Measurements from ENCODE around the gene ZSWIM9. TPM values are rescaled to one million over a fixed set of nuclear protein-coding genes. Genes with fewer than 3 reads are reported as not detected.

The ZSWIM9 gene
- total and polyA plus RNA-seq, 7 experiments from 2014 or later = 0.82 to 11.6 (median 5.3) TPM

DNA sequence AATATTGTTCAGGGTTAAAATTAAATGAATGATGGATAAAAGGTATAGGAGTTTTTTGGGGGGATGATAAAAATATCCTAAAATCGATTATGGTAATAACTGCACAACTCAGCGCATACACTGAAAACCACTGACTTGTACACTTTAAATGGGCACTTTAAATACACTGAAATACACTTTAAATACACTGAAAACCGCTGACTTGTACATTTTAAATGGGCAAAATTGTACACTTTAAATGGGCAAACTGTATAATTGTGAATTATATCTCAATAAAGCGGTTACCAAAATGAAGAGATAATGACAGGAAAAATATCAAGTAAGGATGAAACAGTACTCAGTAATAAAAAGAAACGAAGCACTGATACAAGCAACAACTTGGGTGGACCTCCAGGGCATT is 1.8 kb upstream of the ZSWIM9 start:
- Histone ChIP-seq H3K4me1 (ENCODE audit: control insufficient read depth in 2 of 2, insufficient read depth in 2 of 2, low read length in 2 of 2) (peaks cover 14 to 16% of the 10 kb centered on the region in 2 donors), H3K4me3 (ENCODE audit: low read length) (no peak overlapping the region), H3K9me3 (ENCODE audit: control insufficient read depth in 2 of 3, low read length in 3 of 3) (no peaks in the 10 kb centered on the region), H3K36me3 (ENCODE audit: control insufficient read depth in 2 of 3, insufficient read depth in 3 of 3, low read length in 3 of 3) (peaks cover 0 to 23% (median 7%) of the 10 kb centered on the region in 3 experiments), H3K27me3 (ENCODE audit: control insufficient read depth in 2 of 2, insufficient read depth in 2 of 2, low read length in 2 of 2) (no peaks in the 10 kb centered on the region), H3K27ac (ENCODE audit: low read depth, low read length) (peak overlapping the region; percentile 94)
- intact Hi-C loops (cut with micrococcal nuclease) = loop anchor here in 1 of 2 donors (5.0 to 10.0 kb wide), 2 partner anchors 164 to 894 kb away; partner anchors contain the start of gene INAFM1
- H3K27me3 Mint-ChIP-seq = no peaks in the 10 kb centered on the region
- CTCF ChIA-PET = no interaction called here
- H3K4me3 Mint-ChIP-seq = peak overlapping the region in 9 of 10 donors; percentile 86 to 100 (median 97)
- peaks cover 20 to 38% (median 28%) of the 10 kb centered on the region in 7 donors for H3K4me1 Mint-ChIP-seq
- H3K36me3 Mint-ChIP-seq = peaks cover 0 to 26% (median 8%) of the 10 kb centered on the region in 5 donors
- ATAC-seq (no peak), DNase-seq (no peak)
- H3K27ac Mint-ChIP-seq = peak overlapping the region; percentile 92 to 100 (median 97)
- H3K9me3 Mint-ChIP-seq = peaks cover 0 to 1% (median 0%) of the 10 kb centered on the region in 11 donors
- POLR2A ChIA-PET = interaction anchor here (0.5 to 1.4 kb wide), 4 partner anchors 35 to 164 kb away, joined by 3 to 6 read pairs (median 4); no protein-coding TSS in a partner anchor

DNA sequence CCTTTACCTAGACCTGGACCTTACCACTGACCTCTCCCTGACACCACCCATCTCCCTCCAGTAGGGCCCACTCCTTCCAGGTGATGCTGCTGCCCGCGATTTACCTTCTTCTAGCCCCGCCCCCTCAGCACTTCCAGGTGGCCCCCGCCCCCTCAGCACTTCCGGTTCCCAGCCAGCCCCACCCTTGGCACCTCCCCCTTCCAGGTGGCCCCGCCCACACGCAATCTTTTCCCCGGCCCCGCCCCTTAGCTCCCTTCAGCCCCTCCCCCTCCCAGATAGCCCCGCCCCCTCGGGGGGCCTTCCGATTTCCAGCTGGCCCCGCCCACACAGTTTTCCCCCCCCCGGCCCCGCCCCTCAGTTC is 922 bp upstream of the ZSWIM9 start:
- Histone ChIP-seq H3K4me1 (ENCODE audit: control insufficient read depth in 2 of 2, insufficient read depth in 2 of 2, low read length in 2 of 2) (peaks cover 14 to 16% of the 10 kb centered on the region in 2 donors), H3K36me3 (ENCODE audit: control insufficient read depth in 2 of 3, insufficient read depth in 3 of 3, low read length in 3 of 3) (peaks cover 0 to 26% (median 0%) of the 10 kb centered on the region in 3 experiments), H3K4me3 (ENCODE audit: low read length) (peak overlapping the region; percentile 98), H3K9me3 (ENCODE audit: control insufficient read depth in 2 of 3, low read length in 3 of 3) (no peaks in the 10 kb centered on the region), H3K27me3 (ENCODE audit: control insufficient read depth in 2 of 2, insufficient read depth in 2 of 2, low read length in 2 of 2) (no peaks in the 10 kb centered on the region), H3K27ac (ENCODE audit: low read depth, low read length) (peak overlapping the region; percentile 94)
- CTCF ChIA-PET = interaction anchor here (0.6 kb wide), 1 partner anchor 50 kb away, joined by 3 read pairs; no protein-coding TSS in a partner anchor
- intact Hi-C loops (cut with micrococcal nuclease) = loop anchor here in 1 of 2 donors (5.0 to 10.0 kb wide), 2 partner anchors 163 to 895 kb away; partner anchors contain the start of gene INAFM1
- H3K4me3 Mint-ChIP-seq = peak overlapping the region; percentile 90 to 100 (median 97)
- POLR2A ChIA-PET = interaction anchor here (1.0 to 1.4 kb wide), 3 partner anchors 34 to 164 kb away, joined by 3 to 6 read pairs (median 4); no protein-coding TSS in a partner anchor
- H3K27ac Mint-ChIP-seq = peak overlapping the region; percentile 92 to 100 (median 97)
- peaks cover 20 to 43% (median 28%) of the 10 kb centered on the region in 7 donors for H3K4me1 Mint-ChIP-seq
- H3K9me3 Mint-ChIP-seq = peaks cover 0 to 1% (median 0%) of the 10 kb centered on the region in 11 donors
- DNase-seq (peak; percentile 77 to 95 (median 90)), ATAC-seq (peak; percentile 85)
- H3K36me3 Mint-ChIP-seq = peaks cover 0 to 25% (median 11%) of the 10 kb centered on the region in 5 donors
- no peaks in the 10 kb centered on the region for H3K27me3 Mint-ChIP-seq

GRCh38 chr19:48170817-48171347 is 402 bp downstream of the ZSWIM9 start:
- peaks cover 0 to 28% (median 0%) of the 10 kb centered on the region in 3 experiments for H3K36me3 ChIP-seq (ENCODE audit: control insufficient read depth in 2 of 3, insufficient read depth in 3 of 3, low read length in 3 of 3)
- DNase-seq = peak in 1 of 9 donors; percentile 0
- no peak for ATAC-seq
- Mint-ChIP-seq H3K4me3 (peak overlapping the region; percentile 90 to 100 (median 97)), H3K9me3 (peaks cover 0 to 1% (median 0%) of the 10 kb centered on the region in 11 donors), H3K36me3 (peaks cover 0 to 29% (median 11%) of the 10 kb centered on the region in 5 donors), H3K27ac (peak overlapping the region; percentile 66 to 100 (median 96)), H3K27me3 (no peaks in the 10 kb centered on the region), H3K4me1 (peaks cover 22 to 48% (median 32%) of the 10 kb centered on the region in 7 donors)
- H3K27me3 ChIP-seq (ENCODE audit: control insufficient read depth in 2 of 2, insufficient read depth in 2 of 2, low read length in 2 of 2) = no peaks in the 10 kb centered on the region
- ChIA-PET CTCF (interaction anchor here (1.0 kb wide), 1 partner anchor 24 kb away, joined by 3 read pairs; no protein-coding TSS in a partner anchor), POLR2A (interaction anchor here (0.6 to 1.5 kb wide), 6 partner anchors 79 to 193 kb away, joined by 3 to 7 read pairs (median 4); partner anchors contain the start of genes CARD8, SYNGR4 and TMEM143)
- peak overlapping the region; percentile 98 for H3K4me3 ChIP-seq (ENCODE audit: low read length)
- peaks cover 14 to 16% of the 10 kb centered on the region in 2 donors for H3K4me1 ChIP-seq (ENCODE audit: control insufficient read depth in 2 of 2, insufficient read depth in 2 of 2, low read length in 2 of 2)
- intact Hi-C loops (cut with micrococcal nuclease) = loop anchor here (1.0 to 2.0 kb wide), 10 partner anchors 32 to 1470 kb away; partner anchors contain the start of genes CARD8 (in 2 of the 2), SYNGR4 (in 2 of the 2), CYTH2 (in 1 of the 2) and DBP (in 1 of the 2)
- no peaks in the 10 kb centered on the region for H3K9me3 ChIP-seq (ENCODE audit: control insufficient read depth in 2 of 3, low read length in 3 of 3)
- H3K27ac ChIP-seq (ENCODE audit: low read depth, low read length) = peak overlapping the region; percentile 94

GRCh38 chr19:48171710-48172109 is 1.2 kb downstream of the ZSWIM9 start:
- Histone ChIP-seq H3K36me3 (ENCODE audit: control insufficient read depth in 2 of 3, insufficient read depth in 3 of 3, low read length in 3 of 3) (peaks cover 0 to 28% (median 0%) of the 10 kb centered on the region in 3 experiments), H3K27ac (ENCODE audit: low read depth, low read length) (no peak overlapping the region), H3K4me3 (ENCODE audit: low read length) (no peak overlapping the region), H3K4me1 (ENCODE audit: control insufficient read depth in 2 of 2, insufficient read depth in 2 of 2, low read length in 2 of 2) (peaks cover 14 to 16% of the 10 kb centered on the region in 2 donors), H3K9me3 (ENCODE audit: control insufficient read depth in 2 of 3, low read length in 3 of 3) (no peaks in the 10 kb centered on the region), H3K27me3 (ENCODE audit: control insufficient read depth in 2 of 2, insufficient read depth in 2 of 2, low read length in 2 of 2) (no peaks in the 10 kb centered on the region)
- DNase-seq (no peak), ATAC-seq (no peak)
- ChIA-PET CTCF (interaction anchor here (0.6 kb wide), 1 partner anchor 1279 kb away, joined by 11 read pairs; no protein-coding TSS in a partner anchor), POLR2A (interaction anchor here (1.5 kb wide), 1 partner anchor 78 kb away, joined by 7 read pairs; no protein-coding TSS in a partner anchor)
- H3K27me3 Mint-ChIP-seq = no peaks in the 10 kb centered on the region
- peak overlapping the region in 5 of 10 donors; percentile 90 to 99 (median 97) for H3K4me3 Mint-ChIP-seq
- H3K4me1 Mint-ChIP-seq = peaks cover 22 to 50% (median 32%) of the 10 kb centered on the region in 7 donors
- peaks cover 0 to 29% (median 14%) of the 10 kb centered on the region in 5 donors for H3K36me3 Mint-ChIP-seq
- intact Hi-C loops (cut with micrococcal nuclease) = loop anchor here in 1 of 2 donors (2.0 kb wide), 2 partner anchors 465 to 1469 kb away; partner anchors contain the start of genes DBP and RRAS
- H3K9me3 Mint-ChIP-seq = peaks cover 0 to 1% (median 0%) of the 10 kb centered on the region in 11 donors
- peak overlapping the region in 1 of 9 donors; percentile 97 for H3K27ac Mint-ChIP-seq

GRCh38 chr19:48174445-48175030 is 4.1 kb downstream of the ZSWIM9 start:
- ChIA-PET POLR2A (no interaction called here), CTCF (interaction anchor here (0.7 to 1.2 kb wide), 3 partner anchors 18 to 80 kb away, joined by 3 to 5 read pairs (median 3); no protein-coding TSS in a partner anchor)
- peaks cover 10 to 29% (median 17%) of the 10 kb centered on the region in 7 donors for H3K4me1 Mint-ChIP-seq
- H3K4me3 ChIP-seq (ENCODE audit: low read length) = no peak overlapping the region
- H3K4me3 Mint-ChIP-seq = no peak overlapping the region
- peaks cover 0 to 36% (median 19%) of the 10 kb centered on the region in 5 donors for H3K36me3 Mint-ChIP-seq
- no peaks in the 10 kb centered on the region for H3K9me3 Mint-ChIP-seq
- no peak for DNase-seq
- H3K27me3 ChIP-seq (ENCODE audit: control insufficient read depth in 2 of 2, insufficient read depth in 2 of 2, low read length in 2 of 2) = no peaks in the 10 kb centered on the region
- H3K27ac ChIP-seq (ENCODE audit: low read depth, low read length) = no peak overlapping the region
- peaks cover 0 to 28% (median 0%) of the 10 kb centered on the region in 3 experiments for H3K36me3 ChIP-seq (ENCODE audit: control insufficient read depth in 2 of 3, insufficient read depth in 3 of 3, low read length in 3 of 3)
- no peaks in the 10 kb centered on the region for H3K9me3 ChIP-seq (ENCODE audit: control insufficient read depth in 2 of 3, low read length in 3 of 3)
- intact Hi-C loops (cut with micrococcal nuclease) = no loop called here
- H3K27me3 Mint-ChIP-seq = no peaks in the 10 kb centered on the region
- H3K27ac Mint-ChIP-seq = peak overlapping the region in 2 of 9 donors; percentile 16 to 39
- ATAC-seq = no peak
- H3K4me1 ChIP-seq (ENCODE audit: control insufficient read depth in 2 of 2, insufficient read depth in 2 of 2, low read length in 2 of 2) = peaks cover 6% of the 10 kb centered on the region in 2 donors

DNA sequence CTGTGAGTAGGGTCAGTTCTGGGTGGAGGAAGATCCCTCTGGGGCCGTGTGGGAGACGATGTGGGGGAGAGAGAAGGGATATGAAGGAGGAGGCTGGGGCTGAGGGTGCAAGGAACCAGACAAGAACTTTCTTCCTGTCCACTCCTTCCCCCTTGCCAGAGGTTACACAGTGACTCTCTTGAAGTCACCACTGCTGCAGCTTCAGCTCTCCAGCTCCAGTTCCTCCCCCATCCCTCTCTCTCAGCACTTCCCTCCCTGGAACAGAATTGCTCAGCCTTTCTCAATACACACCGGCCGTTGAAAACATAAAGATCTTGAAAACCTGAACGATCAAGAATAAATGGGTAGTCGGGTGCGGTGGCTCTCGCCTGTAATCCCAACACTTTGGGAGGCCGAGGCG is 5.1 kb downstream of the ZSWIM9 start:
- no peaks in the 10 kb centered on the region for H3K27me3 ChIP-seq (ENCODE audit: control insufficient read depth in 2 of 2, insufficient read depth in 2 of 2, low read length in 2 of 2)
- POLR2A ChIA-PET = interaction anchor here (0.8 kb wide), 1 partner anchor 27 kb away, joined by 3 read pairs; no protein-coding TSS in a partner anchor
- peaks cover 0 to 21% (median 0%) of the 10 kb centered on the region in 3 experiments for H3K36me3 ChIP-seq (ENCODE audit: control insufficient read depth in 2 of 3, insufficient read depth in 3 of 3, low read length in 3 of 3)
- Mint-ChIP-seq H3K4me3 (no peak overlapping the region), H3K27me3 (no peaks in the 10 kb centered on the region), H3K9me3 (no peaks in the 10 kb centered on the region), H3K36me3 (peaks cover 0 to 36% (median 21%) of the 10 kb centered on the region in 5 donors), H3K4me1 (peaks cover 8 to 29% (median 16%) of the 10 kb centered on the region in 7 donors), H3K27ac (peak overlapping the region in 2 of 9 donors; percentile 8 to 59)
- no peak overlapping the region for H3K27ac ChIP-seq (ENCODE audit: low read depth, low read length)
- DNase-seq (no peak), ATAC-seq (no peak)
- intact Hi-C loops (cut with micrococcal nuclease) = no loop called here
- CTCF ChIA-PET = no interaction called here
- H3K9me3 ChIP-seq (ENCODE audit: control insufficient read depth in 2 of 3, low read length in 3 of 3) = no peaks in the 10 kb centered on the region
- no peak overlapping the region for H3K4me3 ChIP-seq (ENCODE audit: low read length)
- H3K4me1 ChIP-seq (ENCODE audit: control insufficient read depth in 2 of 2, insufficient read depth in 2 of 2, low read length in 2 of 2) = peaks cover 6% of the 10 kb centered on the region in 2 donors
